GM23338 (cell line): ENCODE results near the gene SIK2. TPM values are rescaled to one million over a fixed set of nuclear protein-coding genes. Genes with fewer than 3 reads are reported as not detected.

Source experiments
- CTCF ChIP-seq, 2 experiments: fragments of 200-600 bp in 1 of 2; sonication (generic) in 1 of 2; conservative IDR thresholded peaks; 2 replicates each; pipeline versions ENCODE4 v1.5.1 to v1.6.1; 2016 to 2017; ENCODE audit warnings: antibody characterized with exemption in 2 of 2, low read depth in 2 of 2, mild to moderate bottlenecking in 2 of 2, moderate library complexity in 1 of 2
- ETS1 ChIP-seq: IDR thresholded peaks from 2 replicates; pipeline ENCODE4 v1.6.1; 2016; ENCODE audit warnings: antibody characterized with exemption
- JUNB ChIP-seq: IDR thresholded peaks from one replicate; pipeline ENCODE4 v1.6.1; 2016; ENCODE audit warnings: antibody characterized with exemption; ENCODE audit not compliant: unreplicated experiment
- REST ChIP-seq: IDR thresholded peaks from one replicate; pipeline ENCODE4 v1.6.1; 2018; ENCODE audit warnings: antibody characterized with exemption; ENCODE audit not compliant: unreplicated experiment
- polyA plus RNA-seq: library from polyadenylated mRNA; unstranded; fragments of >200 nt; fragmentation: Nextera tagmentation; extraction: Ambion mirVana; gene quantifications from 2 replicates; pipeline ENCODE4 v1.2.1, GENCODE V29; 2016
- total RNA-seq: library from RNA; depleted of rRNA; stranded (reverse); fragments of >200 nt; shearing (Covaris generic); gene quantifications from 2 replicates; pipeline ENCODE4 v1.2.3, GENCODE V29; 2014
- TF ChIP-seq, protein P1 (sequence below): fragments of 250-450 bp; sonication (Bioruptor Pico); IDR thresholded peaks from 2 replicates; pipeline ENCODE4 v1.5.0; 2020; ENCODE audit warnings: mild to moderate bottlenecking, moderate library complexity

SIK2 gene
- total and polyA plus RNA-seq, 2 experiments from 2014 or later = 2.3 to 6.7 TPM

- TF ChIP-seq, protein P1, sequence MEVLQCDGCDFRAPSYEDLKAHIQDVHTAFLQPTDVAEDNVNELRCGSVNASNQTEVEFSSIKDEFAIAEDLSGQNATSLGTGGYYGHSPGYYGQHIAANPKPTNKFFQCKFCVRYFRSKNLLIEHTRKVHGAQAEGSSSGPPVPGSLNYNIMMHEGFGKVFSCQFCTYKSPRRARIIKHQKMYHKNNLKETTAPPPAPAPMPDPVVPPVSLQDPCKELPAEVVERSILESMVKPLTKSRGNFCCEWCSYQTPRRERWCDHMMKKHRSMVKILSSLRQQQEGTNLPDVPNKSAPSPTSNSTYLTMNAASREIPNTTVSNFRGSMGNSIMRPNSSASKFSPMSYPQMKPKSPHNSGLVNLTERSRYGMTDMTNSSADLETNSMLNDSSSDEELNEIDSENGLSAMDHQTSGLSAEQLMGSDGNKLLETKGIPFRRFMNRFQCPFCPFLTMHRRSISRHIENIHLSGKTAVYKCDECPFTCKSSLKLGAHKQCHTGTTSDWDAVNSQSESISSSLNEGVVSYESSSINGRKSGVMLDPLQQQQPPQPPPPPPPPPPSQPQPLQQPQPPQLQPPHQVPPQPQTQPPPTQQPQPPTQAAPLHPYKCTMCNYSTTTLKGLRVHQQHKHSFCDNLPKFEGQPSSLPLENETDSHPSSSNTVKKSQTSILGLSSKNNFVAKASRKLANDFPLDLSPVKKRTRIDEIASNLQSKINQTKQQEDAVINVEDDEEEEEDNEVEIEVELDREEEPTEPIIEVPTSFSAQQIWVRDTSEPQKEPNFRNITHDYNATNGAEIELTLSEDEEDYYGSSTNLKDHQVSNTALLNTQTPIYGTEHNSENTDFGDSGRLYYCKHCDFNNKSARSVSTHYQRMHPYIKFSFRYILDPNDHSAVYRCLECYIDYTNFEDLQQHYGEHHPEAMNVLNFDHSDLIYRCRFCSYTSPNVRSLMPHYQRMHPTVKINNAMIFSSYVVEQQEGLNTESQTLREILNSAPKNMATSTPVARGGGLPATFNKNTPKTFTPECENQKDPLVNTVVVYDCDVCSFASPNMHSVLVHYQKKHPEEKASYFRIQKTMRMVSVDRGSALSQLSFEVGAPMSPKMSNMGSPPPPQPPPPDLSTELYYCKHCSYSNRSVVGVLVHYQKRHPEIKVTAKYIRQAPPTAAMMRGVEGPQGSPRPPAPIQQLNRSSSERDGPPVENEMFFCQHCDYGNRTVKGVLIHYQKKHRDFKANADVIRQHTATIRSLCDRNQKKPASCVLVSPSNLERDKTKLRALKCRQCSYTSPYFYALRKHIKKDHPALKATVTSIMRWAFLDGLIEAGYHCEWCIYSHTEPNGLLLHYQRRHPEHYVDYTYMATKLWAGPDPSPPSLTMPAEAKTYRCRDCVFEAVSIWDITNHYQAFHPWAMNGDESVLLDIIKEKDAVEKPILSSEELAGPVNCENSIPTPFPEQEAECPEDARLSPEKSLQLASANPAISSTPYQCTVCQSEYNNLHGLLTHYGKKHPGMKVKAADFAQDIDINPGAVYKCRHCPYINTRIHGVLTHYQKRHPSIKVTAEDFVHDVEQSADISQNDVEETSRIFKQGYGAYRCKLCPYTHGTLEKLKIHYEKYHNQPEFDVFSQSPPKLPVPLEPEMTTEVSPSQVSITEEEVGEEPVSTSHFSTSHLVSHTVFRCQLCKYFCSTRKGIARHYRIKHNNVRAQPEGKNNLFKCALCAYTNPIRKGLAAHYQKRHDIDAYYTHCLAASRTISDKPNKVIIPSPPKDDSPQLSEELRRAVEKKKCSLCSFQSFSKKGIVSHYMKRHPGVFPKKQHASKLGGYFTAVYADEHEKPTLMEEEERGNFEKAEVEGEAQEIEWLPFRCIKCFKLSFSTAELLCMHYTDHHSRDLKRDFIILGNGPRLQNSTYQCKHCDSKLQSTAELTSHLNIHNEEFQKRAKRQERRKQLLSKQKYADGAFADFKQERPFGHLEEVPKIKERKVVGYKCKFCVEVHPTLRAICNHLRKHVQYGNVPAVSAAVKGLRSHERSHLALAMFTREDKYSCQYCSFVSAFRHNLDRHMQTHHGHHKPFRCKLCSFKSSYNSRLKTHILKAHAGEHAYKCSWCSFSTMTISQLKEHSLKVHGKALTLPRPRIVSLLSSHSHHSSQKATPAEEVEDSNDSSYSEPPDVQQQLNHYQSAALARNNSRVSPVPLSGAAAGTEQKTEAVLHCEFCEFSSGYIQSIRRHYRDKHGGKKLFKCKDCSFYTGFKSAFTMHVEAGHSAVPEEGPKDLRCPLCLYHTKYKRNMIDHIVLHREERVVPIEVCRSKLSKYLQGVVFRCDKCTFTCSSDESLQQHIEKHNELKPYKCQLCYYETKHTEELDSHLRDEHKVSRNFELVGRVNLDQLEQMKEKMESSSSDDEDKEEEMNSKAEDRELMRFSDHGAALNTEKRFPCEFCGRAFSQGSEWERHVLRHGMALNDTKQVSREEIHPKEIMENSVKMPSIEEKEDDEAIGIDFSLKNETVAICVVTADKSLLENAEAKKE (CRISPR knock-in tag) = no peak
- TF ChIP-seq ETS1 (no peak), CTCF (conservative IDR thresholded peaks at IDR 0.05; ENCODE audit: low read depth in 2 of 2) (no peak), REST (no peak), JUNB (no peak)
Observed at GRCh38 chr11:111637885-111638284, 35.6 kb downstream of the SIK2 start (continued).
